GM18499 (cell line): ENCODE data around the gene NCEH1.
"Not testable (repeated sequence)": the region's sequence is repeated elsewhere in the genome, so short reads cannot be mapped to it uniquely, and the experiment has no call there.

ENCODE experiments used
- ATAC-seq: cut with Tn5 transposase; IDR thresholded peaks from one replicate; pipeline ENCODE4 v1.9.1; 2021; ENCODE audit warnings: moderate number of reproducible peaks; ENCODE audit not compliant: insufficient read depth, unreplicated experiment

NCEH1 gene, protein sequence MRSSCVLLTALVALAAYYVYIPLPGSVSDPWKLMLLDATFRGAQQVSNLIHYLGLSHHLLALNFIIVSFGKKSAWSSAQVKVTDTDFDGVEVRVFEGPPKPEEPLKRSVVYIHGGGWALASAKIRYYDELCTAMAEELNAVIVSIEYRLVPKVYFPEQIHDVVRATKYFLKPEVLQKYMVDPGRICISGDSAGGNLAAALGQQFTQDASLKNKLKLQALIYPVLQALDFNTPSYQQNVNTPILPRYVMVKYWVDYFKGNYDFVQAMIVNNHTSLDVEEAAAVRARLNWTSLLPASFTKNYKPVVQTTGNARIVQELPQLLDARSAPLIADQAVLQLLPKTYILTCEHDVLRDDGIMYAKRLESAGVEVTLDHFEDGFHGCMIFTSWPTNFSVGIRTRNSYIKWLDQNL

GRCh38 chr3:172710664-172711453 lies at the start of gene NCEH1:
Gene NCEH1 (minus strand): TSS chr3:172711067. CDS start chr3:172710984, 83 bp downstream.
- ATAC-seq: peak; percentile 98

DNA sequence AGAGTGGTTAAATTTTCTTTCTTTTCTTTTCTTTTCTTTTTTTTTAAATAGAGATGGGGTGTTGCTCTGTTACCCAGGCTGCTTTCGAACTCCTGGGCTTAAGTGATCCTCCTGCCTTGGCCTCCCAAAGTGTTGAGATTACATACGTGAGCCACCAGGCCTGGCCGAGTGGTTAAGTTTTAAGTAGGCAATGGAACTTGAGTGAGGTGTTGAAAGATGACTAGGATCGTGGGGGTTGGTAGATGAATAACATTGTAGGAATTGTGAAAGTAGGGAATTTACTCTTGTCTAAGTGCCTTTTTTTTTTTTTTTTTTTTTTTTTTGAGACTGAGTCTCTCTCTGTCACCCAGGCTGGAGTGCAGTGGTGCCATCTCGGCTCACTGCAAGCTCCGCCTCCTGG lies 49.5 kb upstream of the NCEH1 start:
- not testable (repeated sequence) for ATAC-seq

GRCh38 chr3:172753125-172753524 lies 42.3 kb upstream of the NCEH1 start:
- ATAC-seq: no peak

GRCh38 chr3:172752651-172753050 lies 41.8 kb upstream of the NCEH1 start:
- no peak for ATAC-seq

- no peak for ATAC-seq
Measured at GRCh38 chr3:172751175-172751704, 40.4 kb upstream of the NCEH1 start.

DNA sequence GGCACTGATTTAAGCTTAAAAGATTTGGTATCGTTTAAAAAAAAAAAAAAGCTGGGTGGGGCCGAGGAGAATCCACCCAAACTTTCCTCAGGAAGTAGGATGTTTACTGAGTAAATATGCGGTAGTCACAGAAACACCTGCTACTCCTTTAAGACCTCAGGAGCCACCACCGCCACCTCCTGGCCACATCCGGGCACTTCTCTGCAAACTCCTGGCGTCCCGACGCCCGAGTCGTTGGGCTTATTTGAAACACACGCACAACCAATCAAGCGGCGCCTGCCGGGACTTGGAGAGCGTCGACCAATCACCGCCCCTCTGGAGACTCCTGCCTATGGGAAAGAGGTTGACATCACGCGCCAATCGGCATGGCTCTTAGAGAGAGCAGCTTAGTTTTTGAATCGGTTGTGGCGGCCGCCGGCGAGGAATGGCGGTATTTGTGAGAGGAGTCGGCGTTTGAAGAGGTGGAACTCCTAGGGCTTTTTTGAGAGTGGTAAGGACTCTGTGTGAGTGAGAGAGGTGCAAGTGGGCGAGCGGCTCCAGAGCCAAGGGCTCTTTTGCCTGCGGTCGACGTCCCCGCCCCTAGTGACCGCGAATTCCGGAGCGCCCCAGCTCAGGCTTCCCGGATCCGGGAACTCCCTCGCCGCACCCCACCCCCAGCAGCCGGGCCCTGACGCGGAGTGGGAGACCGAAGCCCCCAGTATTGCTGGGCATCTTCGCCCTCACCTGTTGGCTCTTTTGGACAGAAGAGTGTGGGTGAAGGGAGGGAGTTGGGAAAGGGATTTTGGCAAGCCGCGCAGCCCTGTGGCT lies 39.7 kb upstream of the NCEH1 start, which contains the start of gene ECT2:
Gene ECT2, plus strand, starts transcription at position 359 of the 807 bp plus-strand sequence. CDS start 3,805 bp downstream, outside the sequence.
- ATAC-seq: peak; percentile 98

- no peak for ATAC-seq
Measured at GRCh38 chr3:172750069-172750367, 39.2 kb upstream of the NCEH1 start.

GRCh38 chr3:172749230-172749965 lies 38.5 kb upstream of the NCEH1 start:
- no peak for ATAC-seq

DNA sequence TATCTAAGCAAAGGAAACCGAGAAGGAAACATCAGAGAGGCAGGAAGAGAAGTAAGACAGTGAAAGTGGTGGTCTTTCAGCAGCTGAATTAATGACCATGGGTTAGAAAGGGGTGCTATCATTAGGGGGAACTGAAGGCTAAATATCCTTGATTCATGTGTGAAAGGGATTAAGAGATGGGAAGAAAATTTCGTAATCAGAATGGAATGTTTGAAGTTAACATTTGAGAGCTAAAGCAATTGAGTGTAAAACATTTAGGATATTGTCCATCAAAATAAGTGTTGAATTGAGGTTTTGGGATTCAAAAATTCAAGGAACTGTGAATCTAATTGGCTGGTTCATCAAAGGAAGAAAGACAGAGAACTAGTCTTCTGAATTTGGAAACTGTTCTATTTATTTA lies 35.6 kb upstream of the NCEH1 start:
- no peak for ATAC-seq

DNA sequence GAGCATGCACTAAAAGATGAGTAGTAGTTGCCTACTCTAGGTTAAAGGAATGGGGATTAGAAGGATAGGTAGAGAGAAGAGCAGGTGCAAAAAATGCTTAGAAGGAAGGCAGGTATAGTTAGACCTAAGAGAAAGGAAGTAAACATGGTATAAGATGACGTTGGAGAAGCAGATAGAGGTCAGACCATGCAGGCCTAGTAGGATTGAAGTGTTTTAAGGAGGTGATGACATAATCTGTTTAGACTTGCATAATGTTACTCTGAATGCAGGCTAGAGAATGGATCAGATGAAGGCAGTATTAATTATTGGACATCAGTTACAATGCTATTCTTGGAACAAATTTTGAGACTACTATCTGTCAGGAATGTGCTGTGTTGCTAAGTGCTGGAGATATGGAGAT lies 28.6 kb upstream of the NCEH1 start:
- no peak for ATAC-seq

- ATAC-seq: no peak
Measured at GRCh38 chr3:172735014-172735413, 24.1 kb upstream of the NCEH1 start.

DNA sequence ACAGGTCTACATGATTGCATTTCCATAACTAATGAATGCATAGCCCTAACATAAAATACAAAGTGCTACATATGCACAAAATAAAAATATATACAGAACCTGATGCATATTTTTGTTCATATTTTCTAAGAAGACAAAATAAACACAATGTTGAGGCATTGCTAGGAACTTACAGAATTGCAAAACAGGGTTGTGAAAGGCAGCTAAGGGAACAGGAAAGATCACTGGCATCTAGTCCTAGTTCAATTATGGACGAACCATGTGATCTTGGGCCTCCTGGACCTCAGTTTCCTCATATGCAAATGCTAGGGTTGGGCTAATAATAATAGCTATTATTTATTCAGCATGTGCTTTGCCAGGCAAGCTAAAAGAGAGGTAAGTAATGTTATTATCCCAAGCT lies 15.5 kb upstream of the NCEH1 start:
- ATAC-seq: no peak

- not testable (repeated sequence) for ATAC-seq
Measured at GRCh38 chr3:172722536-172723040, 11.7 kb upstream of the NCEH1 start.

GRCh38 chr3:172717493-172718088 lies 6.7 kb upstream of the NCEH1 start:
- no peak for ATAC-seq

GRCh38 chr3:172716476-172716875 lies 5.6 kb upstream of the NCEH1 start:
- ATAC-seq: no peak

DNA sequence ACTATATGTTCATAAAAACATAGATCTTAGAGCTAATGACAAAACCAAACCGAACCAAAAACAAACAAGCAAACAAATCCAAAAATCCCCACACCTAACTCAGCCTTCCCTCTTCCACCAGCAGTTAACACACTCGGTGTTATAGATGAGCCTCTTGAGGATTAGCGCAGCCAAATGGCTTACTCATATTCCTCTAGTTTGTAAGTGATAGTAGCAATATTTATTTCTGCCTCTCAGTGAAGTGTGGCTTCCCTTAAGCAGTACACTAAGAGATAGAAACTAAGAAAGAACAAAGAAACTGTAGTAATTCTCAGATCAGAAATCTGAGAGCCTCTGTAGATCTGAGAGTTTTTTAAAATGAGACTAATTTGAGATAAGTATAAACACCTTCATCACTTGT lies 2.4 kb upstream of the NCEH1 start:
- no peak for ATAC-seq

- no peak for ATAC-seq
Measured at GRCh38 chr3:172711454-172711795, 558 bp upstream of the NCEH1 start.

DNA sequence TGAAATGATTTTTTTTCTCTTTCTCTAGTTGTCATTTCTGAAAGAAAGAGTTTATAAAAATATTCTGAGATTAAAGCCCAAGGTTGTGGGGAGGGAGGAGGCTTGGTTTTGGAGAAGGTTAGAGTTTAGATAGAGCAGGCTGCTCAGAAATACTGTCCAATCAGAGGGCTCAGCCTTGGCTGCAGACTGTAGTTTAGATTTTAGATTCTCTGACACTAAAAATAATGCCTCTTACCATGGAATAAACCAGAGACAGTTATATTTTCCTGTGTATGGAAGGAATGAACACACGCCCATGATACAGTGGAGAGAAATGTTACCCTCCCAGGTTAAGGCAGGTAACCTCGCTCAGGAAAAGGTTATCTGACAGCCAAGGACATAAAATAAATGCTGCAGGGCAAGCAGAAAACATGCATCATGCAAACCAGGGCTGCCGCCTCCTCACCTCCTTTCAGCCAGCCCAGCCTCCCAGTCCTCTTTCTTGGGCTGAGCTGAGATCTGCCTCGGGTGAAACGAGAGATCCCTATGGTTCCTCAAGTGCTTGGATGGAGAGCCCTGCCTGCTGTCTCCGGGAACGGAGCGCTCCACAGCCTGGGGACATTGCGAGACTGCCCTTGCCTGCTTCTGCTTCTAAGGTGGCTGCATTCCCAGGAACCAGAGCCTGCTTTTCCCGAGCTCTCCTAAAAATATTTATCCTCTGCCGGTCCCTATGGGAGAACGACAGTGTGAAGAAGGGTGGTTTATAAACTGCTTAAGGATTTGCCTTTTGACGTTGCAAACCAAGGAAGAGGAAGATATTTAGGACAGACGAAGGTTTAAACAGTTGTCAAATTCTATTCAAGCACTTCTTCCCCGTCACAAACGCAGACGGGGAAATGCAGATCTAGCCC lies 848 bp downstream of the NCEH1 start:
- ATAC-seq: no peak
